Measurements from ENCODE around the gene MMS19. TPM values are rescaled to one million over a fixed set of nuclear protein-coding genes. Genes with fewer than 3 reads are reported as not detected.
A peak's percentile ranks its signal among the peaks of the same experiment; 100 is the strongest.
"Not testable (repeated sequence)": the region's sequence is repeated elsewhere in the genome, so short reads cannot be mapped to it uniquely, and the experiment has no call there.

The MMS19 gene
- total RNA-seq, 1 experiment from 2014 or later, result 112 TPM

DNA sequence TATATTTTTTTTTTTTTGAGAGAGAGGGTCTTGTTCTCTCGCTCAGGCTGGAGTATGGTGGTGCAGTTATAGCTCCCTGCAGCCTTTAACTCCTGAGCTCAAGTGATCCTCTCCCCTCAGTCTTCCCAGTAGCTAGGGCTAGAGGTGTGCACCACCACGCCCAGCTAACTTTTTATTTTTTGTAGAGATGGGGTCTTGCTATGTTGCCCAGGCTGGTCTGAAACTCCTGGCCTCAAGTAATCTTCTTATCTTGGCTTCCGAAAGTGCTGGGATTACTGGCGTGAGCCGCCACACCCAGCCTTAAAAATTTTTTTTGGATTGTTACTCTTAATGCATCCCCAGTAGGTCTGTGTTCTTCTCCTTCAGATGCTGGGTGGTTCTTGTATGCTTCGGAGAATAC lies 4.7 kb upstream of the MMS19 start:
- DNase-seq (ENCODE audit: low read depth), result no peak

GRCh38 chr10:97500297-97500575 lies 2.0 kb upstream of the MMS19 start:
- no peak for DNase-seq (ENCODE audit: low read depth)

GRCh38 chr10:97499561-97500296 lies 1.5 kb upstream of the MMS19 start:
- DNase-seq (ENCODE audit: low read depth), result peak; percentile 46

- peak; percentile 42 for DNase-seq (ENCODE audit: low read depth)
These were observed 779 bp upstream of the MMS19 start, which contains the start of gene UBTD1 for GRCh38 chr10:97498841-97499560. UBTD1 (plus strand) TSS chr10:97498924; CDS start chr10:97499204, 280 bp downstream.

- DNase-seq (ENCODE audit: low read depth), result peak; percentile 80
These were observed 598 bp downstream of the MMS19 start for GRCh38 chr10:97497572-97498075.

DNA sequence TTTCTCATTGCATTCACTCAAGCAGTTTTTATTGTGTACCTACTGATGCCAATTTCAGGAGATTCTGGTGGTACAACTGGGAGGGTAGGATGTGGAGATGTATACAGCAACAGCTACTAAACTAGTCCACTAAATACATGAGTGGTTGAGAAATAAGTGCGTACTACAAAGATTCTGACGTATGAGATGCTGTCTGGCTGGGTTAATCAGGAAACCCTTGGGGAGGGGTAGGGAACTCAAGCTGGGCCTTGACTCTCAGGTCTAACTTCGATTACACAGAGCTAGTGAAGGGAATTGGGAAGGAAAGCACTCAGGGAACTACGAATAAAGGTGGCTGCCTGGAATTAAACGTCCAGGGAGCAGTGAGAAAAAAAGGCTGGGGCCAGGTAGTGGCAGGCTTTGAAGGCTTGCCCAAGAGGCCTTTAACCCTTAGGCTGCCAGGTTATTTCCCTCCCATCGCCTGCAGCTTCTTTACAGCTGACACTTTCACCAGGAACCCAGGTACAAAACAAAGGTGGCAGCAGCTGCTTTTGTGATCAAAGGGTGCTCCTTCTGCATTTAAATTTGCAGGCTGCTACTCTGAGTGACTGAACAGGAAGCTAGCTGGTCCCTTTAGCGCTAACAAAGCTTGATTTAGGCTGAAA lies 3.2 kb downstream of the MMS19 start:
- DNase-seq (ENCODE audit: low read depth), result no peak

GRCh38 chr10:97494151-97494550 lies 4.1 kb downstream of the MMS19 start:
- DNase-seq (ENCODE audit: low read depth), result no peak

- DNase-seq (ENCODE audit: low read depth), result peak; percentile 77
These were observed 7.6 kb downstream of the MMS19 start for GRCh38 chr10:97490592-97490991.

DNA sequence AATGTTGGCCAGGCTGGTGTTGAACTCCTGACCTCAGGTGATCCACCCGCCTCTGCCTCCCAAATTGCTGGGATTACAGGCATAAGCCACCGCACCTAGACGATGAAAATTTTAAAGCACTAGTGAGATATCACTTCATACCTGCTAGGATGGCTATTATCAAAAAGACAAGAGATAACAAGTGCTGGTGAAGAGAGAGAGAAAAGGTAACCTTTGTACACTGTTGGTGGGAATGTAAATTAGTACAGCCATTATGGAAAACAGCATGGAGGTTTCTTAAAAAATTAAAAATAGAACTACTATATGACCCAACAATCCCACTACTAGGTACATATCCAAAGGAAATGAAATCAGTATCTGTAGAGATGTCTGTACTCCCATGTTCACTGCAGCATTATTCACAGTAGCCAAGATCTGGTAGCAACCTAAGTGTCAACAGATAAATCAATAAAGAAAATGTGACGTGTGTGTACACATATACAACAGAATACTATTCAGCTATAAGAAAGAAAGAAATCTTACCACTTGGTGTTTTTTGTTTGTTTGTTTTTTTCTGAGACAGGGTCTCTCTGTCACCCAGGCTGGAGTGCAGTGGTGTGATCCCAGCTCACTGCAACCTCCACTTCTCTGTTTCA lies 12.5 kb downstream of the MMS19 start:
- DNase-seq (ENCODE audit: low read depth), result no peak

DNA sequence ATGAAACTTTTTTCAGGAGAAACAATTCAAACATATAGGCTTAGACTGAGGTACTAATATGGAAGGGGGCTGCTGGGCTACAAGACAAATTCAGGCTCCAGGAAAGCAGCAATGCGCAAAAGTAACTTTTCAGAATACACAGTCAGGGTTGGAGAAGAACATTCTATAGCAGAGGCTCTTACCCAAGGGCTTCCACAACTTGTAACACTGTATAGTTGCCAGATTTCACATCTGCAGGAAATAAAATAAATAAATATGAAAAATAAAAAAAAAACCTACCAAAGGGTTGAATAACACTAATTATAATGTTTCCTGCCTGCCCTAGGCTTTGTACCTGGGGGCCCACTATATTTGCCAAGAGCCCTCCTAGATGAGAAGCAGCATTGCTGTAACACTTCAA lies 14.3 kb downstream of the MMS19 start:
- no peak for DNase-seq (ENCODE audit: low read depth)

DNA sequence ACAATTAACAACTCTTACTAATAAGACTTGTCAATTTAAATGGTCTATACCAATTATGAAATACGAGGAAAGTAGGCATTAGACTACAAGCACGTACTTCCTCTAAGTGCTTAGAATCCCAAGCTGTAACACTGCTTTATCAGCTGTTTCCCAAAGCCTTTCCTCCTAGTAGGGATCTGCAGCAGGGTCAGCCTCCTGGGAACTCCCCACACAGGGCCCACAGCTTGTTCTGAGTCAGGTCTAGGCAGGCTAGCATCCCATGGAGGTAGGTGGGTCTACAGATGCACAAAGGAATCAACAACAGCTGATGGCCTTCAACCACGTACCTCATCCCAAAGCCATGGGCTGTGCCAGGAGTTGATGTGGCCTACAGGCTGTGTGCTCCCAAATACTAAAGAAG lies 14.7 kb downstream of the MMS19 start:
- peak; percentile 83 for DNase-seq (ENCODE audit: low read depth)

DNA sequence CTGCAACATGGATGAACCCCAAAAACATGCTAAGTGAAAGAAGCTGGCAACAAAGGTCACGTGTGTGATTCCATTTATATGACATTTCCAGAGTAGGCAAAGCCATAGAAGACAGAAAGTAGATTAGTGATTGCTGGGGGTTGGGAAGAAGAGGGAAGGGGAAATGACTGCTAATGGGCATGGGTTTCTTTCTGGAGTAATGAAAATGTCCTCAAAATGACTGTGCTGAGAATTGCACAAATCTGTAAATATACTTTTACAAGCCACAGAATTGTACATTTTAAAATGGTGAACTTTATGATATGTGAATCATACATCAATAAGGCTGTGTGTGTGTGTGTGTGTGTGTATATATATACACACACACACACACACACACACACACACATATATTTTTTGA lies 15.8 kb downstream of the MMS19 start:
- DNase-seq (ENCODE audit: low read depth), result no peak

GRCh38 chr10:97481071-97481470 lies 17.2 kb downstream of the MMS19 start:
- no peak for DNase-seq (ENCODE audit: low read depth)

DNA sequence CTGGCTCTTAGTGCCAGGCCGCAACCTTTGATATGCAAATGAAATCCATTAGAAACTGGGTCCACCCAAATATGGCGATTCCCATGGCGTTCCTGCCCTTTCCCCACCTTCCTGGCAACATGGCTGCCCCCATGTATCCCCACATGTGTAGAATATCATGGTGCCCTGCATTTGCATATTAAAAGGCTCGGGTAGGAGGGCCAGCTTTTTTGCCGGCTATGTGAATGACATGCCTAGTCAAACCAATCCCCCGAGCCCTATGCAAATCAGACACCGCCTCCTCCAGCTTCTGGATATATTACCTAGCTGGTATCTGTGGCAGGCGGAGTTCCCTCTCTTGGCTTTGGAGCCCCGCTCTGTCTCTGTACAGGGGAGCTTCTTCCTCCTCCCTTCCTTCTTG lies 18.3 kb downstream of the MMS19 start:
- DNase-seq (ENCODE audit: low read depth), result no peak

DNA sequence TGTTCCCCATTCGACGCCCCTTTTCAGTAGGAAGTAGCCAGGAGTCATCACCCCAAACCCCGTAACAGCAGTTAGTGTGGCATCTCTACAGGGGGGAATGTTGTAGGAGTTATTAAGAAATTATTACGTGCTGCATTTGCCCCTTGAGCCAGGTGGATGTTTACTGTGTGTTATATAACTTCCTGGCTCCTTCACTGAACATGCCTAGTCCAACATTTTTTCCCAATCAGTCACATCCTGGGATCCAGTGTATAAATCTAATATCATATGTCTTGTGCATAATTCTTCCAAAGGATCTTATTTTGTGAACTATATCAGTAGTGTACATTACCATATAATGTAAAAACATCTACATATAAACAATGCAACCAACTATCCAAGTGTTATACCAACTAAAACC lies 18.8 kb downstream of the MMS19 start:
- DNase-seq (ENCODE audit: low read depth), result not testable (repeated sequence)

DNA sequence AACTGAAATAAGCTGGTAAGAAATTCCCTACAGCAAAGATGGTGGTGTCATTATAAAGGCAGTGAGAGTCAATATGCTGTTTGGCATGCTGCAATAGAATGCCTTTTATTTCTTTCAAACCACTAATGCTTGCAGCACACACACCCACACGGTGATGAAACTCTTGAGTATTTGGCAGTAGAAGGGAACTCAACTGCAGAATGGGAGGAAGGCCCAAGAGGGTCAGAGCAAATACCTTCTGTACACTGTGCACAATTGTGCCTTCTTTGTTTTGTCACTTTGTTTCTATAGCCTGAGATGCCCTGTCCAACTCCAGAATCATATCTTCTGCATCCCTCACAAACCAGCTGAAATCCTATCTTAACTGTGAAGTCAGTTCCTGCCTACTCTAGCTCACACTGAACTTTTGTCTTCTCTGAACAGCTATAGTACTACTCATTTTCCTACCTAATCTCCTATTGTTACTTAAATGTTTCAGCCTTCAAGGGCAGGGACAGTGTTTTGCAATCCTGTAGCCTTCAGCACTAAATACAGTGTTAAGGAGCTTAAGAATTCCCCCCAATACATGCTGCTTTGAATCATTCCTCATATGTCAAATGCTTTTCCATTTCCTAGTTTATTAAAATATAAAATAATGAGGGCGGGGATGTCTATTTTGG lies 22.2 kb downstream of the MMS19 start:
- peak; percentile 24 for DNase-seq (ENCODE audit: low read depth)

GRCh38 chr10:97474918-97475317 lies 23.3 kb downstream of the MMS19 start:
- DNase-seq (ENCODE audit: low read depth), result no peak

- not testable (repeated sequence) for DNase-seq (ENCODE audit: low read depth)
These were observed 29.4 kb downstream of the MMS19 start for GRCh38 chr10:97468781-97469180.

- no peak for DNase-seq (ENCODE audit: low read depth)
These were observed 30.1 kb downstream of the MMS19 start for GRCh38 chr10:97468162-97468561.

DNA sequence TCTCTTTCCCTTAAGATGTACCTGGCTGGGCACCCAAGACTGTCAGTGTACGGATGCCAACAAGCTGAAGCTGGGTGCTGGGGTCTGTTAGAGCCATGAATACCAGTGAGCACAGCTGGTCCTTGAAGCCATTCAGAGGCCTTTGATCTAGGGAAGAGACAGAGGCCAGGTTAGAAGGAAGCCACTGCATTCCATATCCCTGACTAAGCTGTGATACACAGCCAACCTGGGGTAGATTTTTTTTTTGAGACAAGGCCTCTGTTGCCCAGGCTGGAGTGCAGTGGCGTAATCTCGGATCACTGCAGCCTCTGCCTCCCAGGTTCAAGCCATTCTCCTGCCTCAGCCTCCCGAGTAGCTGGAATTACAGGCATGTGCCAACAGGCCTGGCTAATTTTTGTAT lies 31.5 kb downstream of the MMS19 start:
- peak; percentile 31 for DNase-seq (ENCODE audit: low read depth)

- no peak for DNase-seq (ENCODE audit: low read depth)
These were observed 32.2 kb downstream of the MMS19 start for GRCh38 chr10:97465982-97466381.

- DNase-seq (ENCODE audit: low read depth), result peak; percentile 70
These were observed 34.0 kb downstream of the MMS19 start for GRCh38 chr10:97464226-97464625.
